ENCODE measurements around the gene FBF1. TPM values are rescaled to one million over a fixed set of nuclear protein-coding genes. Genes with fewer than 3 reads are reported as not detected.

FBF1 gene
- total RNA-seq, 1 experiment from 2014 or later = 34.4 TPM

- ChIA-PET CTCF (no interaction called here), POLR2A (ENCODE audit: low non-redundant PET) (no interaction called here)
- BruUV-seq (replicated peaks) = no TSS peak
- intact Hi-C loops (cut with micrococcal nuclease; ENCODE audit: unreplicated experiment) = no loop called here
- Histone ChIP-seq H3K36me3 (ENCODE audit: insufficient read depth, low read length, poor library complexity, severe bottlenecking) (peaks cover 36% of the 10 kb centered on the region), H3K27me3 (replicated peaks; ENCODE audit: insufficient read depth, low read depth, low read length, poor library complexity) (no peaks in the 10 kb centered on the region), H3K4me3 (ENCODE audit: low read depth, low read length, poor library complexity, severe bottlenecking) (no peak overlapping the region), H3K27ac (ENCODE audit: low read depth, low read length, poor library complexity, severe bottlenecking) (no peak overlapping the region), H3K4me1 (ENCODE audit: insufficient read depth, low read length, poor library complexity, severe bottlenecking) (peaks cover 16% of the 10 kb centered on the region), H3K9me3 (ENCODE audit: low read depth, low read length, poor library complexity, severe bottlenecking) (no peaks in the 10 kb centered on the region)
- no peak for DNase-seq (ENCODE audit: low spot score)
- TF ChIP-seq EZH2 (IDR thresholded peaks at IDR 0.05; ENCODE audit: borderline replicate concordance, low read depth, low read length, poor library complexity, severe bottlenecking) (no peak), CTCF (conservative IDR thresholded peaks at IDR 0.05; ENCODE audit: low read depth, low read length) (no peak)
These were observed 39.9 kb downstream of the FBF1 start for GRCh38 chr17:75900691-75901533.

DNA sequence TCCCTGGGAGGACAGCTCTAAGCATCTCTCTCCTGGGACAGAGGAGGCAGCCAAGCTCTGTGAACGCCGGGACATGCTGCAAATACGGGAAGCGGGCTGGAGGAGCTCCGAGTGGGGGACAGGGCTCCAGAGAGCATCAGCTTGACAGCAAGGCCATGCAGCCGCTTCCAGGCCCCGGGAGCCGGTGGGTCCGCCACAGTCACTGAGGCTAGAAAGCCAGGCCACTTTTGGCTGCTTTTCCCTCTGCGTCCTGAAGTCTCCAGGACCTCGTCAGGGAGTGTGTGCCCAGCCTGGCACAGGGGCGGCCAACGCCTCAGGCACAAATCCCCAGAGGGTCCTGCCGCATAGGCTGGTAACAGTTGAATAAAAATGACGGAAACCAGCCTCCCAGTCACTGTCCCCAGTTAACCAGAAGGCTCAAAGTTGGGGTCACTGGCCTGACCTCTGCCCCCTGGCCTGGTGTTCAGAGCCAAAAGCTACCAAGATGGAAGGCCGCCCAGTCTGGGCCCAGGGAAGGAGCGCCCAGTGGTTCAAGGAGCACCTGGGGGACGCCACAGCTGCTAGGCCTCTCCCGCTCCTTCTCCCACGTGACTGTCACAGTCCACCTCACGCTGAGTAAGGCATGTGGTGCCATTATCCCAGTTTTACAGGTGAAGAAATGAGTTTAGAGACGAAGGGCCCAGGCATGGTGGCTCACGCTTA is 40.9 kb downstream of the FBF1 start:
- H3K9me3 ChIP-seq (ENCODE audit: low read depth, low read length, poor library complexity, severe bottlenecking) = no peaks in the 10 kb centered on the region
- H3K27ac ChIP-seq (ENCODE audit: low read depth, low read length, poor library complexity, severe bottlenecking) = no peak overlapping the region
- POLR2A ChIA-PET (ENCODE audit: low non-redundant PET) = no interaction called here
- TF ChIP-seq EZH2 (IDR thresholded peaks at IDR 0.05; ENCODE audit: borderline replicate concordance, low read depth, low read length, poor library complexity, severe bottlenecking) (no peak), CTCF (conservative IDR thresholded peaks at IDR 0.05; ENCODE audit: low read depth, low read length) (no peak)
- H3K27me3 ChIP-seq (replicated peaks; ENCODE audit: insufficient read depth, low read depth, low read length, poor library complexity) = no peaks in the 10 kb centered on the region
- H3K4me1 ChIP-seq (ENCODE audit: insufficient read depth, low read length, poor library complexity, severe bottlenecking) = peaks cover 24% of the 10 kb centered on the region
- no TSS peak for BruUV-seq (replicated peaks)
- intact Hi-C loops (cut with micrococcal nuclease; ENCODE audit: unreplicated experiment) = no loop called here
- no peak overlapping the region for H3K4me3 ChIP-seq (ENCODE audit: low read depth, low read length, poor library complexity, severe bottlenecking)
- CTCF ChIA-PET = no interaction called here
- no peak for DNase-seq (ENCODE audit: low spot score)
- H3K36me3 ChIP-seq (ENCODE audit: insufficient read depth, low read length, poor library complexity, severe bottlenecking) = peaks cover 36% of the 10 kb centered on the region

DNA sequence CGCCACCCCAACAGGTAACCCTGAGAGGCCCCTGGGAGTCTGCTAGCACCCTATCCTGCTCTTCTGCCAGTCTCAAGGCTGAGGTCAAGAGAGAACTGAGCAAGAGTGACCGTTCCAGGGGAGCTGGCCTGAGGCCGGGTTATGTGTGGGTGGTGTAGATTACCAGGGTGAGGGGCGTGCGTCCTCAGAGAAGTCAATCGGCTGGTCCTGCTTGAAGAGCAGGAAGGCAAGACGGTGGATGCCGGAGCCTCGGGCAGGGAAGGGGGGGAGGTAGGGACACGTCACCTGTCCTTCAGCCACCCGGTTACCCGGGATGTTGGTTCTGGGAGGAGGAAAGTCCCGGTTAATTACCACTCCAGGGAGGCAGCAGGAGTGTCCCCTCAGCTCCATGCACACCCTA is 41.5 kb downstream of the FBF1 start:
- Histone ChIP-seq H3K4me3 (ENCODE audit: low read depth, low read length, poor library complexity, severe bottlenecking) (no peak overlapping the region), H3K36me3 (ENCODE audit: insufficient read depth, low read length, poor library complexity, severe bottlenecking) (peaks cover 36% of the 10 kb centered on the region), H3K27me3 (replicated peaks; ENCODE audit: insufficient read depth, low read depth, low read length, poor library complexity) (no peaks in the 10 kb centered on the region), H3K4me1 (ENCODE audit: insufficient read depth, low read length, poor library complexity, severe bottlenecking) (peaks cover 26% of the 10 kb centered on the region), H3K27ac (ENCODE audit: low read depth, low read length, poor library complexity, severe bottlenecking) (no peak overlapping the region), H3K9me3 (ENCODE audit: low read depth, low read length, poor library complexity, severe bottlenecking) (no peaks in the 10 kb centered on the region)
- BruUV-seq (replicated peaks) = no TSS peak
- intact Hi-C loops (cut with micrococcal nuclease; ENCODE audit: unreplicated experiment) = no loop called here
- ChIA-PET CTCF (no interaction called here), POLR2A (ENCODE audit: low non-redundant PET) (no interaction called here)
- DNase-seq (ENCODE audit: low spot score) = no peak
- TF ChIP-seq EZH2 (IDR thresholded peaks at IDR 0.05; ENCODE audit: borderline replicate concordance, low read depth, low read length, poor library complexity, severe bottlenecking) (no peak), CTCF (conservative IDR thresholded peaks at IDR 0.05; ENCODE audit: low read depth, low read length) (no peak)

Data from A673 (cell line).